Activated T-helper 17 cell treated with anti-CD3 and anti-CD28 coated beads, Interleukin-2, amount 50 U/mL, for 72 hours (primary cell): ENCODE data around the gene KIT. TPM values are rescaled to one million over a fixed set of nuclear protein-coding genes. Genes with fewer than 3 reads are reported as not detected.

Source experiments
- ATAC-seq: fragments of 150-1000 bp; cut with Tn5 transposase; replicated peaks from 2 replicates; pipeline ENCODE4 v1.10.0; 2021; ENCODE audit warnings: mild to moderate bottlenecking, moderate library complexity
- H3K27ac Mint-ChIP-seq: one replicate; pipeline ENCODE4 v1.8.0; 2022; ENCODE audit warnings: mixed read lengths
- H3K27me3 Mint-ChIP-seq: one replicate; pipeline ENCODE4 v1.8.0; 2022; ENCODE audit warnings: mixed read lengths
- H3K36me3 Mint-ChIP-seq: one replicate; pipeline ENCODE4 v1.8.0; 2022; ENCODE audit warnings: low read depth, mild to moderate bottlenecking, mixed read lengths
- H3K4me1 Mint-ChIP-seq: one replicate; pipeline ENCODE4 v1.8.0; 2022; ENCODE audit warnings: mixed read lengths
- H3K4me3 Mint-ChIP-seq: one replicate; pipeline ENCODE4 v1.8.0; 2022; ENCODE audit warnings: mild to moderate bottlenecking, mixed read lengths
- H3K9me3 Mint-ChIP-seq: one replicate; pipeline ENCODE4 v1.8.0; 2022; ENCODE audit warnings: mixed read lengths
- total RNA-seq, 2 donors: library from RNA; stranded (reverse); gene quantifications; one replicate each; pipeline ENCODE4 v1.2.3, GENCODE V29; 2022

Gene KIT
- total RNA-seq, 2 donors from 2014 or later: 0.69 to 1.2 TPM

DNA sequence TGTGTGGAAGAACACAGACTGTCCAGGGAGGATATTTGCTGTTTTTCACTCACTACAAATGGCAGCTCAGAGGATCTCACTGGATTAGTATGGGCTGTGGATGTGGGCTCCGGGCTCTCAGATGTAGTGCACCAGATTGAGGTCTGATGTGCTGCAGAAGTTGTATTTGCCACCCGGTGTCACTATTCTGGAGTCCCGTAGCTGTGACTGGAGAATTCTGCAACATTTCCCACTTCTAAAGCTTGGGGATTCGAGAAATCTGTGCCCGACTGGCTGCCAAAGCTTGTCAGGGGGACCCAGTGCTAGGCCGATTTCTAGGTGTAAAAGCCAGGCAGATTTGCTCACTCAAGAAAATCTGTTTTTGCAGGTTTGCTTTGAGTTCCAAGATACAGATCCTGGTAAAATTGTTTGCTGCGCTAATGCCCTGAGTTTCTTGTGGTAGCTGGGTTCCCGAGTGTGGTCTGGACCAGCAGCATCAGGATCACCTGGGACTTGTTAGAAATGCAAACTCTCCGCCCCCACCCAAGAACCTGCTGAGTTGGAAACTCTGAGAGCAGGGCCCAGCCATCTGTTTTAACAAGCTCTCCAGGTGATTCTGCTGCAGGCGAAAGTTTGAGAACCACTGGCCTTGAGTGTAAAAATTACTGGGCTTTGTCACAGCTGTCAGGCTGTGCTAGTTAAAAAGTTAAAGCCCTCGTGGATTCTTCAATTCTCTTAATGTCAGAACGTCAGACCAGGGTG lies 18.1 kb downstream of the KIT start:
- Mint-ChIP-seq H3K27ac (no peak overlapping the region), H3K4me1 (no peaks in the 10 kb centered on the region), H3K36me3 (no peaks in the 10 kb centered on the region), H3K4me3 (no peak overlapping the region), H3K9me3 (no peaks in the 10 kb centered on the region), H3K27me3 (peaks cover 3% of the 10 kb centered on the region)
- ATAC-seq: no peak

GRCh38 chr4:54676658-54677057 lies 18.9 kb downstream of the KIT start:
- H3K27ac Mint-ChIP-seq: no peak overlapping the region
- ATAC-seq: no peak
- no peaks in the 10 kb centered on the region for H3K4me1 Mint-ChIP-seq
- H3K27me3 Mint-ChIP-seq: peaks cover 3% of the 10 kb centered on the region
- no peaks in the 10 kb centered on the region for H3K36me3 Mint-ChIP-seq
- H3K4me3 Mint-ChIP-seq: no peak overlapping the region
- H3K9me3 Mint-ChIP-seq: no peaks in the 10 kb centered on the region

DNA sequence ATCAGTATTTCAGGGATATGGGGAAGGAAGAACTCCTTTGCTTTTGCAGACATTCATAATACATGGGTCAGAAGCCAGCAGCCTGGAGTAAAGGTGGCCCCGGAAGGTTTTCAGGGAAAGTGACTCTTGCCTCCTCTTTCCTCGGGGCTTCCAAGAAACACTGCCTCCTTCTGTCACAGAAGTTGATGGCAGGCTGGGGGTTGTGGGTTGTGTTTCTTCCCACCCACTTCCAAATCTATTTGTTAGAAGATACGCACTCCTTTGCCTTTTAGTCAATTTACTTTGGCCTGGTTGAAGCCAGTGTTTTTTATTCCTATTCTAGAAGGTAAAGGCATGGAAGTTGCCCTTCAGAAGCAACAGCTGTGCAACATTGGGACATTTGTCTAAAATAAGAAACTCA lies 19.7 kb downstream of the KIT start:
- no peak for ATAC-seq
- Mint-ChIP-seq H3K27ac (no peak overlapping the region), H3K4me3 (no peak overlapping the region), H3K4me1 (no peaks in the 10 kb centered on the region), H3K27me3 (peaks cover 3% of the 10 kb centered on the region), H3K9me3 (no peaks in the 10 kb centered on the region), H3K36me3 (no peaks in the 10 kb centered on the region)

GRCh38 chr4:54677853-54678650 lies 20.3 kb downstream of the KIT start:
- ATAC-seq: no peak
- H3K4me1 Mint-ChIP-seq: no peaks in the 10 kb centered on the region
- no peak overlapping the region for H3K27ac Mint-ChIP-seq
- no peaks in the 10 kb centered on the region for H3K9me3 Mint-ChIP-seq
- H3K27me3 Mint-ChIP-seq: no peaks in the 10 kb centered on the region
- no peaks in the 10 kb centered on the region for H3K36me3 Mint-ChIP-seq
- H3K4me3 Mint-ChIP-seq: no peak overlapping the region

DNA sequence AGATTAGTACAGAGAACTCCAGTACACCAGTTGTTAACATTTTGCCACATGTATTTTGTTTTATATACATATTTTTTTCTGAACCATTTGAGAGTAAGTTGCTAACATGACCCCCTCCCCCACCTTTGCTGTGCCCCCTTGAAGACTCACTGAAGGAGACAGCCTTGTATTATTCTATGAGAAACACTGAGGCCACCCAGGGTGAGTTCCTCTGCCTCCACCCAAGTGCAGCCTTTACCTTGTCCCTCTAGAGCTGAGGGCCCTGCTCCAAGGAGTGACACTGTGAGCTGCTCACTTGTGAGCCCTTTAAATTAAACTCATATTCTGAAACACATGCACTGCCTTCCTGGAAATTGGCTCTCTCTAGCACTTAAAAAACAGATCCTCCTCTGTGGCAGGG lies 21.1 kb downstream of the KIT start:
- Mint-ChIP-seq H3K27ac (no peak overlapping the region), H3K36me3 (no peaks in the 10 kb centered on the region), H3K4me3 (no peak overlapping the region), H3K4me1 (peaks cover 4% of the 10 kb centered on the region), H3K27me3 (no peaks in the 10 kb centered on the region), H3K9me3 (no peaks in the 10 kb centered on the region)
- ATAC-seq: no peak

DNA sequence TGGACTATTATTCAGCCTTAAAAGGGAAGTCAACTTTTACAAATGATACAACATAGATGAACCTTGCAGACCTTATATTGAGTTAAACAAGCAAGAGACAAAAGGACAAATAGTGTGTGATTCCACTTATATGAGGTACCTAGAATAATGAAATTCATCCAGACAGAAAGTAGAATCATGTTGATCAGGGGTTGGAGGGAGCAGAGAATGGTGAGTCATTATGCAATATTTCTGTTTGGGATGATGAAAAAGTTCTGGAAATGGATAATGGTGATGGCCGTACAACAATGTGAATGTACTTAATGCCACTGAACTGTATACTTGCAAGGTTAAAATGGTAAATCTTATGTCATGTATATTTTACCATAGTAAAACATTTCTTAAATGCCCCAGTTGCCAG lies 22.1 kb downstream of the KIT start:
- Mint-ChIP-seq H3K27ac (no peak overlapping the region), H3K9me3 (no peaks in the 10 kb centered on the region), H3K4me3 (no peak overlapping the region), H3K4me1 (peaks cover 11% of the 10 kb centered on the region), H3K27me3 (no peaks in the 10 kb centered on the region), H3K36me3 (no peaks in the 10 kb centered on the region)
- no peak for ATAC-seq

DNA sequence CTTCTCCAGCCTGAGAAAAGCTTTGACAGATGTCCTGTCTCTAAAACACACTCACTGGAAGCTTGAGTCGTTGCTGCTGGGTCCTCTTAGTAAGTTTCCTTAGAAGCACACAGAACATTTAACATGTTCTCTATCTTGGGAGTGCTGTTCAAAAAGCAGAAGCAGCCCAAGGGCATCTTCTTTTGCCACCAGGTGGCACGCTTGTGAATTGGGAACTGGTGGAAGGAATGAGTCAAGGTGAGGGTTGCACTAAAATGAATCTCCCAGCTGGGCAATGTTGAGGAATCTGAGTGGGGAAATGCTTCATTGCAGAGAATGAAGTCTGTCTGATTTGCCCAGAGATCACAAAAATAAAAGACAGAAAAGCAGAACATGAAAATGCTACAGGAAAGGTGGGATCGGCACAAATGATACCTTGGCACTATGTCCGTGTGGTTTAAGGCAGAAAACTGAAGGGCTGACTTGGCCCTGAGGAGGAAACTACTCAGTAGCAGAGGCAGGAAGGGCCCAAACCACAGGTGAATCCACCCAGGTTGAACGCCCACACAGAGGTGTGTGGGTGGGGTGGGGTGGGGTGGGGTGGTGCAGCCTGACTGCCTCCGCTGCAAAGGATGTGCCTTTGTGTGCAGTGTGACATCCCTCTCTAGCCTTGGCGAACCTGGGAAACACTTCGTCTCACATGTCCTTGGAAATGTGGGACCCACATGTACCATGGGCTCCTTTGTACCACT lies 26.0 kb downstream of the KIT start:
- no peaks in the 10 kb centered on the region for H3K36me3 Mint-ChIP-seq
- H3K27me3 Mint-ChIP-seq: no peaks in the 10 kb centered on the region
- peak overlapping the region; percentile 49 for H3K4me3 Mint-ChIP-seq
- H3K4me1 Mint-ChIP-seq: peaks cover 14% of the 10 kb centered on the region
- peak; percentile 64 for ATAC-seq
- H3K9me3 Mint-ChIP-seq: no peaks in the 10 kb centered on the region
- H3K27ac Mint-ChIP-seq: peak overlapping the region; percentile 61

GRCh38 chr4:54685810-54686209 lies 28.1 kb downstream of the KIT start:
- H3K27me3 Mint-ChIP-seq: no peaks in the 10 kb centered on the region
- H3K4me1 Mint-ChIP-seq: peaks cover 14% of the 10 kb centered on the region
- ATAC-seq: no peak
- H3K36me3 Mint-ChIP-seq: no peaks in the 10 kb centered on the region
- H3K4me3 Mint-ChIP-seq: no peak overlapping the region
- no peak overlapping the region for H3K27ac Mint-ChIP-seq
- H3K9me3 Mint-ChIP-seq: no peaks in the 10 kb centered on the region

- ATAC-seq: peak; percentile 52
- no peaks in the 10 kb centered on the region for H3K27me3 Mint-ChIP-seq
These were observed 30.4 kb downstream of the KIT start for GRCh38 chr4:54687887-54688841.

GRCh38 chr4:54695337-54695736 lies 37.6 kb downstream of the KIT start:
- Mint-ChIP-seq H3K36me3 (no peaks in the 10 kb centered on the region), H3K9me3 (no peaks in the 10 kb centered on the region), H3K4me1 (no peaks in the 10 kb centered on the region), H3K4me3 (no peak overlapping the region), H3K27me3 (peaks cover 7% of the 10 kb centered on the region), H3K27ac (no peak overlapping the region)
- no peak for ATAC-seq

More at GRCh38 chr4:54687887-54688841, 30.4 kb downstream of the KIT start:
- no peaks in the 10 kb centered on the region for H3K9me3 Mint-ChIP-seq
- H3K4me1 Mint-ChIP-seq: peaks cover 14% of the 10 kb centered on the region
- no peak overlapping the region for H3K27ac Mint-ChIP-seq
- H3K36me3 Mint-ChIP-seq: no peaks in the 10 kb centered on the region
- no peak overlapping the region for H3K4me3 Mint-ChIP-seq

- H3K27me3 Mint-ChIP-seq: peaks cover 7% of the 10 kb centered on the region
- no peaks in the 10 kb centered on the region for H3K4me1 Mint-ChIP-seq
- H3K36me3 Mint-ChIP-seq: no peaks in the 10 kb centered on the region
- H3K9me3 Mint-ChIP-seq: peaks cover 3% of the 10 kb centered on the region
- no peak for ATAC-seq
- no peak overlapping the region for H3K4me3 Mint-ChIP-seq
- H3K27ac Mint-ChIP-seq: no peak overlapping the region
These were observed 38.0 kb downstream of the KIT start for GRCh38 chr4:54695788-54696187.

- ATAC-seq: no peak
- Mint-ChIP-seq H3K4me1 (no peaks in the 10 kb centered on the region), H3K9me3 (peaks cover 3% of the 10 kb centered on the region)
These were observed 38.9 kb downstream of the KIT start for GRCh38 chr4:54696649-54697048.

DNA sequence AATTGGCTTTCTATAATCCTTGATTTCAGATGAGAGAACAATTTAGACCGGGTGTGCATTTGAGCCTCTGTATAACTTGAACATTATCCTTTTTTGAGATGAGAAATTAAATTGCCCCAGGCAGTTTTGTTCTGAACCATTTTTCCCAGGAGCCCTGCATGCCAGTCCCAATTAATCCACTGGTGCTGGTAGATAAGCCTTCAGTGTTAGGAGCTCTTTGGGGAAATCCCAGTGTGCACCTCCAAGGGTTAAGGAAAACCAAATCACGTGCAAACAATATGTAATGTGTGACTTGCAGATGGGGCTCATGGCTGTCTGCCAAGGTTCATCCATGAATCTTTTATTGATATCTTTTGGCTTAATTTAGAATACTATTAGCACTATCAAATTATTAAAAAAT lies 43.2 kb downstream of the KIT start:
- Mint-ChIP-seq H3K4me3 (no peak overlapping the region), H3K4me1 (no peaks in the 10 kb centered on the region), H3K9me3 (peaks cover 3% of the 10 kb centered on the region), H3K27ac (no peak overlapping the region), H3K27me3 (no peaks in the 10 kb centered on the region), H3K36me3 (no peaks in the 10 kb centered on the region)
- ATAC-seq: no peak

More at GRCh38 chr4:54696649-54697048, 38.9 kb downstream of the KIT start:
- Mint-ChIP-seq H3K27ac (no peak overlapping the region), H3K36me3 (no peaks in the 10 kb centered on the region), H3K27me3 (peaks cover 7% of the 10 kb centered on the region), H3K4me3 (no peak overlapping the region)

GRCh38 chr4:54703182-54703581 lies 45.4 kb downstream of the KIT start:
- Mint-ChIP-seq H3K4me1 (peaks cover 6% of the 10 kb centered on the region), H3K27me3 (no peaks in the 10 kb centered on the region), H3K9me3 (peaks cover 3% of the 10 kb centered on the region), H3K36me3 (no peaks in the 10 kb centered on the region), H3K4me3 (no peak overlapping the region), H3K27ac (no peak overlapping the region)
- no peak for ATAC-seq
